Glutamatergic neuron (in vitro differentiated cells): Measurements from ENCODE around the gene TMEM109. TPM values are rescaled to one million over a fixed set of nuclear protein-coding genes. Genes with fewer than 3 reads are reported as not detected.

Experiments
- DNase-seq: peaks from one replicate; pipeline ENCODE4 v3.0.0; 2022
- H3K27ac Mint-ChIP-seq: one replicate; pipeline ENCODE4 v1.8.0; 2020; ENCODE audit warnings: mild to moderate bottlenecking, mixed read lengths, inconsistent platforms; ENCODE audit not compliant: unreplicated experiment
- H3K27me3 Mint-ChIP-seq: one replicate; pipeline ENCODE4 v1.8.0; 2020; ENCODE audit warnings: mild to moderate bottlenecking, moderate library complexity, mixed read lengths, inconsistent platforms; ENCODE audit not compliant: unreplicated experiment
- H3K36me3 Mint-ChIP-seq: one replicate; pipeline ENCODE4 v1.8.0; 2020; ENCODE audit warnings: mild to moderate bottlenecking, mixed read lengths, inconsistent platforms; ENCODE audit not compliant: unreplicated experiment
- H3K4me1 Mint-ChIP-seq: one replicate; pipeline ENCODE4 v1.8.0; 2020; ENCODE audit warnings: mild to moderate bottlenecking, low read depth, mixed read lengths, inconsistent platforms; ENCODE audit not compliant: unreplicated experiment
- H3K4me3 Mint-ChIP-seq: one replicate; pipeline ENCODE4 v1.8.0; 2020; ENCODE audit warnings: mild to moderate bottlenecking, mixed read lengths, inconsistent platforms; ENCODE audit not compliant: unreplicated experiment
- H3K9me3 Mint-ChIP-seq: one replicate; pipeline ENCODE4 v1.8.0; 2020; ENCODE audit warnings: mild to moderate bottlenecking, moderate library complexity, mixed read lengths, inconsistent platforms; ENCODE audit not compliant: unreplicated experiment
- CTCF ChIP-seq: fragments of 200-600 bp; sonication (generic); IDR thresholded peaks from one replicate; pipeline ENCODE4 v1.5.0; 2021; ENCODE audit not compliant: partially characterized antibody, unreplicated experiment
- total RNA-seq: library from RNA; stranded (reverse); fragmentation: NEBNext Ultra II Directional; extraction: Animal tissue kit (Norgen Biotek cat#: 25700); gene quantifications from one replicate; pipeline ENCODE4 v1.2.1, GENCODE V29; 2021; ENCODE audit not compliant: unreplicated experiment

TMEM109 gene
- total RNA-seq, 1 donor from 2014 or later, result 4.0 TPM

DNA sequence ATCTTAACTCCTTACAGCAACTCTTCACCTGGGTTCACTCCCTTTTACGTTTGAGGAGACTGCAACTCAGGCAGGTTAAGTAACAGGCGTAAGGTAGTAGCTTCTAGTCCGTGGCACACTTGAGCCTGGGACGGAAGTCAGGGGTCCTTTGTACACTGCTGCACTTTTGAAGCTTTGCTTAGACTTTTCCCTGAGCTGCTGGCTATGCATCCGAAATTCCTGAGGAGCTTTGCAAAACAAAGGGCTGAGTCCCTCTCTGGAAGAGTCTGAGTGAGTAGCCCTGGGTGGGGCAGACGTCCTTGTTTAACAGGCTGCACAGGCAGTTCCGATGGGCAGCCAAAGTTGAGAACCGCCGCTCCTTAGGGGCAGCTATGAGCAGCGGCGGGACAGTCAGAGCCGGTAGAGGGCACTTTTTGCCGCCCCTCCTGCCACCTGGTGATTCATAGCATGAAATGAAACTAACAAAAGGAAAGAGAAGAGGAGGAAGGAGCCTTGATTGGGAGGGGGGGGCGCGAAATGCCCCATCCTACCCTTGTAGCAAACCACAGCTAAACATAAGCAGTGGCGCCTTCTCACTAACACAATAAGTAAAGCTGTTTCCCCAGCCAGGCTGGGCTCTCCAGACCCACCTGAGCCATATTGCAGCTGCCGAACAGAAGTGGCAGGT lies 1.4 kb downstream of the TMEM109 start:
- H3K9me3 Mint-ChIP-seq, result peaks cover 12% of the 10 kb centered on the region
- no peak for TF ChIP-seq CTCF
- H3K4me3 Mint-ChIP-seq, result peak overlapping the region; percentile 87
- peaks cover 8% of the 10 kb centered on the region for H3K4me1 Mint-ChIP-seq
- no peaks in the 10 kb centered on the region for H3K36me3 Mint-ChIP-seq
- DNase-seq, result peak; percentile 35
- H3K27ac Mint-ChIP-seq, result peak overlapping the region; percentile 31
- peaks cover 9% of the 10 kb centered on the region for H3K27me3 Mint-ChIP-seq

GRCh38 chr11:60916669-60917206 lies 2.8 kb downstream of the TMEM109 start:
- TF ChIP-seq CTCF, result no peak
- no peak overlapping the region for H3K4me3 Mint-ChIP-seq
- DNase-seq, result no peak
- H3K27me3 Mint-ChIP-seq, result peaks cover 4% of the 10 kb centered on the region
- no peaks in the 10 kb centered on the region for H3K36me3 Mint-ChIP-seq
- peaks cover 12% of the 10 kb centered on the region for H3K9me3 Mint-ChIP-seq
- no peak overlapping the region for H3K27ac Mint-ChIP-seq
- H3K4me1 Mint-ChIP-seq, result peaks cover 8% of the 10 kb centered on the region

GRCh38 chr11:60917267-60917666 lies 3.3 kb downstream of the TMEM109 start:
- DNase-seq, result no peak
- no peak overlapping the region for H3K4me3 Mint-ChIP-seq
- H3K4me1 Mint-ChIP-seq, result peaks cover 9% of the 10 kb centered on the region
- no peak overlapping the region for H3K27ac Mint-ChIP-seq
- TF ChIP-seq CTCF, result no peak
- H3K27me3 Mint-ChIP-seq, result peaks cover 4% of the 10 kb centered on the region
- H3K36me3 Mint-ChIP-seq, result no peaks in the 10 kb centered on the region
- H3K9me3 Mint-ChIP-seq, result peaks cover 13% of the 10 kb centered on the region

DNA sequence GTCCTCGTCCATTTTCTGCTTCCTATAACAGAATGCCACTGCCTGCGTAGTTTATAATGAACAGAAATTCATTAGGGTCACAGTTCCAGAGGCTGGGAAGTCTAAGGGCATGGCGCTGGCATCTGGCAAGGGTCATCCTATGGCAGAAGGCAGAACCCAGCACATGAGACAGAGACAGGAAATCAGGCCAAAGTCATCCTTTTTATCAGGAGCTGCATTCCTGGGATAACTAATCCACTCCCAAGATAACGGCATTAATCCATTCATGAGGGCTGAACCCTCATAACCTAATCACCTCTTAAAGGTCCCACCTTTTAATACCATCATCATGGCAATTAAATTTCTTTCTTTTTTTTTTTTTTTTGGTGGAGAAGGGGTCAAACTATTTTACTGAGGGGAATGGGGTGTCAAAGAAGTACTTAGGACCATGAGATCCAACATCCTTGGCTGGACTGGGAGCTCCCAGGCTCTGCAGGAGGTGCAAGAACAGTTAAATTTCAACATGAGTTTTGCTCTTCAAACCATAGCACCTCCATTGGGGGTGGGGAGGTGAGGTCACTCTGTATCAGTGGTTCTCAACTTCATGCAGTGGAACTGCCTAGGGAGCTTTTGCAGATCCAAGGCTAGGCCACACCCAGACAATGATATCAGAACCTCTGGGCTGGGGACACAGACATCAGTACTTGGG lies 4.4 kb downstream of the TMEM109 start:
- H3K27me3 Mint-ChIP-seq, result peaks cover 8% of the 10 kb centered on the region
- H3K9me3 Mint-ChIP-seq, result peaks cover 15% of the 10 kb centered on the region
- peaks cover 14% of the 10 kb centered on the region for H3K4me1 Mint-ChIP-seq
- TF ChIP-seq CTCF, result no peak
- no peaks in the 10 kb centered on the region for H3K36me3 Mint-ChIP-seq
- no peak overlapping the region for H3K4me3 Mint-ChIP-seq
- H3K27ac Mint-ChIP-seq, result no peak overlapping the region
- no peak for DNase-seq

- no peak for DNase-seq
- H3K9me3 Mint-ChIP-seq, result peaks cover 11% of the 10 kb centered on the region
- no peak for TF ChIP-seq CTCF
These were observed 4.9 kb downstream of the TMEM109 start for GRCh38 chr11:60918939-60919265.

More at GRCh38 chr11:60918939-60919265, 4.9 kb downstream of the TMEM109 start:
- H3K27ac Mint-ChIP-seq, result no peak overlapping the region
- peaks cover 13% of the 10 kb centered on the region for H3K4me1 Mint-ChIP-seq
- no peak overlapping the region for H3K4me3 Mint-ChIP-seq
- peaks cover 8% of the 10 kb centered on the region for H3K27me3 Mint-ChIP-seq
- no peaks in the 10 kb centered on the region for H3K36me3 Mint-ChIP-seq
